ENCODE data around the gene CNOT4. TPM values are rescaled to one million over a fixed set of nuclear protein-coding genes. Genes with fewer than 3 reads are reported as not detected.
"Not testable (repeated sequence)": the region's sequence is repeated elsewhere in the genome, so short reads cannot be mapped to it uniquely, and the experiment has no call there.

CNOT4 gene
- total and polyA plus RNA-seq, 3 donors from 2014 or later = 38.2 to 56.7 (median 53.2) TPM

GRCh38 chr7:135454060-135454459 is 55.8 kb downstream of the CNOT4 start:
- TF ChIP-seq, protein P1, sequence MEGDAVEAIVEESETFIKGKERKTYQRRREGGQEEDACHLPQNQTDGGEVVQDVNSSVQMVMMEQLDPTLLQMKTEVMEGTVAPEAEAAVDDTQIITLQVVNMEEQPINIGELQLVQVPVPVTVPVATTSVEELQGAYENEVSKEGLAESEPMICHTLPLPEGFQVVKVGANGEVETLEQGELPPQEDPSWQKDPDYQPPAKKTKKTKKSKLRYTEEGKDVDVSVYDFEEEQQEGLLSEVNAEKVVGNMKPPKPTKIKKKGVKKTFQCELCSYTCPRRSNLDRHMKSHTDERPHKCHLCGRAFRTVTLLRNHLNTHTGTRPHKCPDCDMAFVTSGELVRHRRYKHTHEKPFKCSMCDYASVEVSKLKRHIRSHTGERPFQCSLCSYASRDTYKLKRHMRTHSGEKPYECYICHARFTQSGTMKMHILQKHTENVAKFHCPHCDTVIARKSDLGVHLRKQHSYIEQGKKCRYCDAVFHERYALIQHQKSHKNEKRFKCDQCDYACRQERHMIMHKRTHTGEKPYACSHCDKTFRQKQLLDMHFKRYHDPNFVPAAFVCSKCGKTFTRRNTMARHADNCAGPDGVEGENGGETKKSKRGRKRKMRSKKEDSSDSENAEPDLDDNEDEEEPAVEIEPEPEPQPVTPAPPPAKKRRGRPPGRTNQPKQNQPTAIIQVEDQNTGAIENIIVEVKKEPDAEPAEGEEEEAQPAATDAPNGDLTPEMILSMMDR (IDR thresholded peaks at IDR 0.05) = no peak
- TF ChIP-seq POLR2A (IDR thresholded peaks at IDR 0.05) = no peak
- peaks cover 5% of the 10 kb centered on the region for H3K4me1 ChIP-seq
- no peaks in the 10 kb centered on the region for H3K36me3 ChIP-seq (ENCODE audit: low read depth, missing control alignments)
- H3K4me3 ChIP-seq = no peak overlapping the region
- no peaks in the 10 kb centered on the region for H3K9me3 ChIP-seq
- no peak overlapping the region for H3K27ac ChIP-seq
- DNase-seq = no peak
- H3K27me3 ChIP-seq = no peaks in the 10 kb centered on the region
- intact Hi-C loops (cut with DNase I; ENCODE audit: low total_unique reads) = no loop called here
- 88 to 97% methylated on average over 3 of the region's 3 CpGs for WGBS, 2 donors

GRCh38 chr7:135449436-135449835 is 60.5 kb downstream of the CNOT4 start:
- Histone ChIP-seq H3K36me3 (ENCODE audit: low read depth, missing control alignments) (no peaks in the 10 kb centered on the region), H3K4me1 (no peaks in the 10 kb centered on the region), H3K4me3 (no peak overlapping the region), H3K9me3 (no peaks in the 10 kb centered on the region), H3K27ac (no peak overlapping the region), H3K27me3 (no peaks in the 10 kb centered on the region)
- intact Hi-C loops (cut with DNase I; ENCODE audit: low total_unique reads) = no loop called here
- TF ChIP-seq POLR2A (IDR thresholded peaks at IDR 0.05) = no peak
- TF ChIP-seq, protein P1 (IDR thresholded peaks at IDR 0.05) = no peak
- DNase-seq = no peak

DNA sequence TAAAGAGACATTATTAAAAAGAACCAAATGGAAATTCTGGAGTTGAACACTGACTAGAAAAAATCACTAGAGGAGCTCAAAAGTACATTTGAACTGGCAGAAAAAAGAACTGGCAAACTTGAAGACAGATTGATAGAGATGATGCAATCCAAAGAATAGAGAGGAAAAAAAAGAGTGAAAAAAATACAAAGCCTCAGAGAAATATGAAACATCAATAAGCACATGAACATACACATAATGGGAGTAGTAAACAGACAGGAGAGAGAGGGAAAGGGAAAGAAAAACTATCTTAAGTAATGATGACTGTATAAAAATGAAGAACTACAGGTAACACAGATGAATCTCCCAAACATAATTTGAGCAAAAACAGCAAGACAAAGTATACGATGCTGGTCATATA is 61.1 kb downstream of the CNOT4 start:
- H3K36me3 ChIP-seq (ENCODE audit: low read depth, missing control alignments) = no peaks in the 10 kb centered on the region
- DNase-seq = no peak
- H3K4me3 ChIP-seq = no peak overlapping the region
- H3K27ac ChIP-seq = no peak overlapping the region
- no peaks in the 10 kb centered on the region for H3K27me3 ChIP-seq
- TF ChIP-seq, protein P1 (IDR thresholded peaks at IDR 0.05) = no peak
- TF ChIP-seq POLR2A (IDR thresholded peaks at IDR 0.05) = no peak
- intact Hi-C loops (cut with DNase I; ENCODE audit: low total_unique reads) = no loop called here
- no peaks in the 10 kb centered on the region for H3K9me3 ChIP-seq
- no peaks in the 10 kb centered on the region for H3K4me1 ChIP-seq
- 88 to 90% methylated on average over 1 of the region's 1 CpG for WGBS, 2 donors

DNA sequence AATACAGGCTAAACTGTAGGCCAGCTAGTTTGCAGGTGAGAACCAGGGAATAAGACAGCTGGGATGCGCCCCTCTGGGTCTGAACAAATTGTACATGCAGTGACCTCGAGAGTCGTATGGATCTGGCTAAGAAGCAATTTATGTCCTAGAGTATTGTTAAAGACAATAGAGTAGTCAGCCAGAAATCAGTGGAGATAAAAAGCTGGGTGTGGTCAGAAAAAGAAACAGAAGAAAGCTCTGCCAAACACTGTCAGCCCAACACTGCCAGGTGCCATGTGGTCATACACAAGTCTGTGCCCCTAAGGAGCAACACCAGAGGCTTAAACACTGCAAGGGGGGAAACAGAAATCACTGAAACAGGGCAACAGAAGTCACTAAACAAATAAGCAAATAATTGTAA is 62.2 kb downstream of the CNOT4 start:
- intact Hi-C loops (cut with DNase I; ENCODE audit: low total_unique reads) = no loop called here
- 62 to 63% methylated on average over 3 of the region's 3 CpGs for WGBS, 2 donors
- Histone ChIP-seq H3K9me3 (no peaks in the 10 kb centered on the region), H3K27ac (no peak overlapping the region), H3K27me3 (no peaks in the 10 kb centered on the region), H3K36me3 (ENCODE audit: low read depth, missing control alignments) (no peaks in the 10 kb centered on the region), H3K4me1 (no peaks in the 10 kb centered on the region), H3K4me3 (no peak overlapping the region)
- no peak for TF ChIP-seq POLR2A (IDR thresholded peaks at IDR 0.05)
- TF ChIP-seq, protein P1 (IDR thresholded peaks at IDR 0.05) = no peak
- peak; percentile 37 for DNase-seq

DNA sequence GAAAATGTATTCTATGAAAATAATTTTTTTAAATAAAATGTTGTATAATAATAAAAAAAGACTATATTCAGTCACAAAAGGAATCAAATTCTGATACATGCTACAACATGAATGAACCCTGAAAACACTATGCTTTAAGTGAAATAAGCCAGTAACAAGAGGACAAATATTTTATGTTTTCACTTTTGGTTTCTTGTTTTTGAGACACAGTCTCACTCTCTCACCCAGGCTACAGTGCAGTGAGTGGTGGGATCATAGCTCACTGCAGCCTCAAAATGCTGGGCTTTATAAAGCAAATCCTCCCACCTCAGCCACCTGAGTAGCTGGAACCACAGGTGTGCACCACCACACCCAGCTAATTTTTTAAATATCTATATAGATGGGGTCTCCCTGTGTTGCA is 64.2 kb downstream of the CNOT4 start:
- Histone ChIP-seq H3K36me3 (ENCODE audit: low read depth, missing control alignments) (no peaks in the 10 kb centered on the region), H3K4me3 (no peak overlapping the region), H3K9me3 (no peaks in the 10 kb centered on the region), H3K27ac (no peak overlapping the region), H3K27me3 (no peaks in the 10 kb centered on the region), H3K4me1 (no peaks in the 10 kb centered on the region)
- no peak for TF ChIP-seq POLR2A (IDR thresholded peaks at IDR 0.05)
- TF ChIP-seq, protein P1 (IDR thresholded peaks at IDR 0.05) = no peak
- no peak for DNase-seq
- intact Hi-C loops (cut with DNase I; ENCODE audit: low total_unique reads) = no loop called here

GRCh38 chr7:135445266-135445665 is 64.6 kb downstream of the CNOT4 start:
- H3K4me1 ChIP-seq; H3K36me3 ChIP-seq (ENCODE audit: low read depth, missing control alignments); intact Hi-C loops (cut with DNase I; ENCODE audit: low total_unique reads); H3K27ac ChIP-seq; DNase-seq; H3K27me3 ChIP-seq; H3K4me3 ChIP-seq; H3K9me3 ChIP-seq: not testable (repeated sequence)
- 67 to 81% methylated on average over 2 of the region's 2 CpGs for WGBS, 2 donors
